ENCODE measurements around the gene EDDM3A. TPM values are rescaled to one million over a fixed set of nuclear protein-coding genes. Genes with fewer than 3 reads are reported as not detected.
A peak's percentile ranks its signal among the peaks of the same experiment; 100 is the strongest.

Gene EDDM3A
- total RNA-seq, 1 donor from 2014 or later, result not detected

- H3K4me3 Mint-ChIP-seq (ENCODE audit: low read depth), result no peak overlapping the region
Observed at GRCh38 chr14:20748439-20748838, 2.8 kb downstream of the EDDM3A start.

GRCh38 chr14:20750194-20750593, 4.5 kb downstream of the EDDM3A start:
- DNase-seq (ENCODE audit: low spot score, unreplicated experiment), result no peak
- Mint-ChIP-seq H3K4me3 (ENCODE audit: low read depth) (no peak overlapping the region), H3K36me3 (ENCODE audit: insufficient read depth) (peaks cover 3% of the 10 kb centered on the region), H3K4me1 (ENCODE audit: low read depth) (no peaks in the 10 kb centered on the region), H3K9me3 (ENCODE audit: low read depth) (peaks cover 9% of the 10 kb centered on the region), H3K27ac (no peak overlapping the region), H3K27me3 (no peaks in the 10 kb centered on the region)
- no peak for TF ChIP-seq CTCF (IDR thresholded peaks at IDR 0.05; ENCODE audit: unreplicated experiment)

More at GRCh38 chr14:20748439-20748838, 2.8 kb downstream of the EDDM3A start:
- no peaks in the 10 kb centered on the region for H3K4me1 Mint-ChIP-seq (ENCODE audit: low read depth)
- peaks cover 3% of the 10 kb centered on the region for H3K36me3 Mint-ChIP-seq (ENCODE audit: insufficient read depth)
- no peaks in the 10 kb centered on the region for H3K27me3 Mint-ChIP-seq
- TF ChIP-seq CTCF (IDR thresholded peaks at IDR 0.05; ENCODE audit: unreplicated experiment), result no peak
- peaks cover 9% of the 10 kb centered on the region for H3K9me3 Mint-ChIP-seq (ENCODE audit: low read depth)
- no peak overlapping the region for H3K27ac Mint-ChIP-seq
- no peak for DNase-seq (ENCODE audit: low spot score, unreplicated experiment)

GRCh38 chr14:20751963-20752562, 6.4 kb downstream of the EDDM3A start:
- DNase-seq (ENCODE audit: low spot score, unreplicated experiment), result no peak
- Mint-ChIP-seq H3K4me3 (ENCODE audit: low read depth) (no peak overlapping the region), H3K4me1 (ENCODE audit: low read depth) (no peaks in the 10 kb centered on the region), H3K36me3 (ENCODE audit: insufficient read depth) (peaks cover 3% of the 10 kb centered on the region), H3K27ac (peak overlapping the region; percentile 26), H3K9me3 (ENCODE audit: low read depth) (peaks cover 9% of the 10 kb centered on the region), H3K27me3 (no peaks in the 10 kb centered on the region)
- no peak for TF ChIP-seq CTCF (IDR thresholded peaks at IDR 0.05; ENCODE audit: unreplicated experiment)

GRCh38 chr14:20754308-20754707, 8.6 kb downstream of the EDDM3A start:
- H3K27me3 Mint-ChIP-seq, result no peaks in the 10 kb centered on the region

GRCh38 chr14:20755037-20755436, 9.3 kb downstream of the EDDM3A start:
- Mint-ChIP-seq H3K27me3 (no peaks in the 10 kb centered on the region), H3K4me1 (ENCODE audit: low read depth) (no peaks in the 10 kb centered on the region), H3K9me3 (ENCODE audit: low read depth) (peaks cover 9% of the 10 kb centered on the region), H3K27ac (no peak overlapping the region), H3K4me3 (ENCODE audit: low read depth) (no peak overlapping the region), H3K36me3 (ENCODE audit: insufficient read depth) (peaks cover 3% of the 10 kb centered on the region)
- TF ChIP-seq CTCF (IDR thresholded peaks at IDR 0.05; ENCODE audit: unreplicated experiment), result no peak
- no peak for DNase-seq (ENCODE audit: low spot score, unreplicated experiment)

More at GRCh38 chr14:20754308-20754707, 8.6 kb downstream of the EDDM3A start:
- Mint-ChIP-seq H3K27ac (no peak overlapping the region), H3K36me3 (ENCODE audit: insufficient read depth) (peaks cover 3% of the 10 kb centered on the region), H3K9me3 (ENCODE audit: low read depth) (peaks cover 9% of the 10 kb centered on the region), H3K4me3 (ENCODE audit: low read depth) (no peak overlapping the region), H3K4me1 (ENCODE audit: low read depth) (no peaks in the 10 kb centered on the region)
- TF ChIP-seq CTCF (IDR thresholded peaks at IDR 0.05; ENCODE audit: unreplicated experiment), result no peak
- DNase-seq (ENCODE audit: low spot score, unreplicated experiment), result no peak

All from progenitor cell of endocrine pancreas (in vitro differentiated cells).